ENCODE results near the gene ATXN7L1.

The ATXN7L1 gene

GRCh38 chr7:105621176-105621575 lies 255.2 kb downstream of the ATXN7L1 start:
- H3K27ac ChIP-seq = no peak overlapping the region
- H3K36me3 ChIP-seq (replicated peaks) = no peaks in the 10 kb centered on the region
- H3K4me3 ChIP-seq (ENCODE audit: low read depth, low read length) = no peak overlapping the region
- H3K27me3 ChIP-seq (replicated peaks) = no peaks in the 10 kb centered on the region
- in situ Hi-C loops (cut with HindIII; ENCODE audit: low pct_ligation_motif_present, low sequenced_read_pairs) = no loop called here
- TF ChIP-seq, protein P1, sequence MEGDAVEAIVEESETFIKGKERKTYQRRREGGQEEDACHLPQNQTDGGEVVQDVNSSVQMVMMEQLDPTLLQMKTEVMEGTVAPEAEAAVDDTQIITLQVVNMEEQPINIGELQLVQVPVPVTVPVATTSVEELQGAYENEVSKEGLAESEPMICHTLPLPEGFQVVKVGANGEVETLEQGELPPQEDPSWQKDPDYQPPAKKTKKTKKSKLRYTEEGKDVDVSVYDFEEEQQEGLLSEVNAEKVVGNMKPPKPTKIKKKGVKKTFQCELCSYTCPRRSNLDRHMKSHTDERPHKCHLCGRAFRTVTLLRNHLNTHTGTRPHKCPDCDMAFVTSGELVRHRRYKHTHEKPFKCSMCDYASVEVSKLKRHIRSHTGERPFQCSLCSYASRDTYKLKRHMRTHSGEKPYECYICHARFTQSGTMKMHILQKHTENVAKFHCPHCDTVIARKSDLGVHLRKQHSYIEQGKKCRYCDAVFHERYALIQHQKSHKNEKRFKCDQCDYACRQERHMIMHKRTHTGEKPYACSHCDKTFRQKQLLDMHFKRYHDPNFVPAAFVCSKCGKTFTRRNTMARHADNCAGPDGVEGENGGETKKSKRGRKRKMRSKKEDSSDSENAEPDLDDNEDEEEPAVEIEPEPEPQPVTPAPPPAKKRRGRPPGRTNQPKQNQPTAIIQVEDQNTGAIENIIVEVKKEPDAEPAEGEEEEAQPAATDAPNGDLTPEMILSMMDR (IDR thresholded peaks at IDR 0.05; ENCODE audit: low read depth, low read length, missing control alignments) = no peak
- no peak for DNase-seq

DNA sequence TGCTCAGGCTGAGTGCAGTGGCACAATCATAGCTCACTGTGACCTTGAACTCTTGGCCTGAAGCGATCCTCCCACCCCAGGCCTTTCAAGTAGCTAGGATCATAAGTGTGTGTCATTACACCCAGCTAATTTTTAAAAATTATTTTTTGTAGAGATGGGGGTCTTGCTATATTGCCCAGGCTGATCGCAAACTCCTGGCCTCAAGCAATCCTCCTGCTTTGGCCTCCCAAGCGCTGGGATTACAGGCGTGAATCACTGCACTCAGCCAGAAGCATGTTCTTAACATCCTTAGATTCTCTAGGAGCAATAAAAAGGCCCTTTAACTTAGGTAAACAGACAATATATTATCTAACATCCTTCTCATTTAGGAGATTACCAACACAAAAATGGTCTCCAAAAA lies 256.8 kb downstream of the ATXN7L1 start:
- Histone ChIP-seq H3K27ac (no peak overlapping the region), H3K36me3 (replicated peaks) (no peaks in the 10 kb centered on the region), H3K27me3 (replicated peaks) (no peaks in the 10 kb centered on the region), H3K4me3 (ENCODE audit: low read depth, low read length) (no peak overlapping the region)
- TF ChIP-seq, protein P1 (IDR thresholded peaks at IDR 0.05; ENCODE audit: low read depth, low read length, missing control alignments) = no peak
- in situ Hi-C loops (cut with HindIII; ENCODE audit: low pct_ligation_motif_present, low sequenced_read_pairs) = no loop called here
- no peak for DNase-seq

DNA sequence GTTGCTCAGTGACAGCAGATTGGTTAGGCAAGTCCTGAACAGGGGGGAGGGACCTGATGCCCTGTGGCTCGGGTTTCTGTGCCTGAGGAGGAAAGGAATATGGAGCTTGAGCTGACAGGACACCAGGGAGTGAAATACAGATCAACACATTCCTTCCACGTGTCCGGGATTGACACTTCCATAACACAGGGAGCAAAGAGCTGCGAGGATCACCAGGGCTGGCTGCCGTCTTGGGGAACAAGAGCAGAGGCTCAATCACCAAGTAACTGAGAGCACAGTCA lies 258.4 kb downstream of the ATXN7L1 start:
- in situ Hi-C loops (cut with HindIII; ENCODE audit: low pct_ligation_motif_present, low sequenced_read_pairs) = no loop called here
- peaks cover 3% of the 10 kb centered on the region for H3K36me3 ChIP-seq (replicated peaks)

GRCh38 chr7:105617280-105618015 lies 259.0 kb downstream of the ATXN7L1 start:
- H3K36me3 ChIP-seq (replicated peaks) = peaks cover 3% of the 10 kb centered on the region
- in situ Hi-C loops (cut with HindIII; ENCODE audit: low pct_ligation_motif_present, low sequenced_read_pairs) = no loop called here
- H3K27me3 ChIP-seq (replicated peaks) = no peaks in the 10 kb centered on the region

More for the DNA sequence above, 258.4 kb downstream of the ATXN7L1 start:
- TF ChIP-seq, protein P1 (IDR thresholded peaks at IDR 0.05; ENCODE audit: low read depth, low read length, missing control alignments) = no peak
- Histone ChIP-seq H3K4me3 (ENCODE audit: low read depth, low read length) (no peak overlapping the region), H3K27me3 (replicated peaks) (no peaks in the 10 kb centered on the region), H3K27ac (no peak overlapping the region)
- no peak for DNase-seq

DNA sequence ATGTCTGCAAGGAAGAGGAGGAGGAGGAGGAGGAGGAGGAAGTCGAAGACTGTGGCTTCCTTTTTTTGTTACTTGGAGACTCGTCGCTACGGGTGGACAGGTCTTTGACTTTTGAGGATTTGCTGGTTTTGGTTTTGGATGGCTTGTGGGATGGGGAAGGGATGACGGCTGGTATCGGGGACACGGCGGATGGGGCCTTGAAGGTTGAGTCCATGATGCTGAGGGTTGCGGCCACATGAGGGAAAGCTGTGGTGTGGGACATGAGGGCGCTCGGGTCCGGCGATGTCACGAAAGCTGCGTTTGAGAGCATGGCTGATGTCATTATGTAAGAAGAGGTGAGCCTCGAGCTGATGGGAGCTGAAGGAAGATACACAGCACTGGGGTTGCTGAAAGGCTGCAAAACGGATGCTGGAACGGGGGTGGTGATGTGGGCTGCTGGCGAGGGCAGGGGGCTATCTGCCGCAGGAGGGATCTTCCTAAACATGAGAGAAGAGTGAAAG lies 262.0 kb downstream of the ATXN7L1 start:
- H3K27me3 ChIP-seq (replicated peaks) = no peaks in the 10 kb centered on the region
- no peak for DNase-seq
- in situ Hi-C loops (cut with HindIII; ENCODE audit: low pct_ligation_motif_present, low sequenced_read_pairs) = no loop called here
- no peak overlapping the region for H3K4me3 ChIP-seq (ENCODE audit: low read depth, low read length)
- peaks cover 3% of the 10 kb centered on the region for H3K36me3 ChIP-seq (replicated peaks)
- H3K27ac ChIP-seq = no peak overlapping the region
- TF ChIP-seq, protein P1 (IDR thresholded peaks at IDR 0.05; ENCODE audit: low read depth, low read length, missing control alignments) = no peak

More at GRCh38 chr7:105617280-105618015, 259.0 kb downstream of the ATXN7L1 start:
- H3K4me3 ChIP-seq (ENCODE audit: low read depth, low read length) = no peak overlapping the region
- TF ChIP-seq, protein P1 (IDR thresholded peaks at IDR 0.05; ENCODE audit: low read depth, low read length, missing control alignments) = no peak
- no peak overlapping the region for H3K27ac ChIP-seq
- no peak for DNase-seq
